Epithelial cell of esophagus (primary cell): ENCODE data around the gene FBF1.
A peak's percentile ranks its signal among the peaks of the same experiment; 100 is the strongest.

Experiments
- DNase-seq: peaks from one replicate; pipeline ENCODE4 v3.0.0; 2010; ENCODE audit warnings: low read depth
- H3K4me3 ChIP-seq: 2 replicates; pipeline ENCODE4 v1.5.1; 2011; ENCODE audit warnings: mild to moderate bottlenecking, low read length, control low read depth
- CTCF ChIP-seq: IDR thresholded peaks from 2 replicates; pipeline ENCODE4 v1.5.1; 2011; ENCODE audit warnings: low read depth, mild to moderate bottlenecking, low read length, control low read depth, inconsistent platforms; ENCODE audit not compliant: insufficient read depth; ENCODE audit errors: missing control alignments

Gene FBF1

DNA sequence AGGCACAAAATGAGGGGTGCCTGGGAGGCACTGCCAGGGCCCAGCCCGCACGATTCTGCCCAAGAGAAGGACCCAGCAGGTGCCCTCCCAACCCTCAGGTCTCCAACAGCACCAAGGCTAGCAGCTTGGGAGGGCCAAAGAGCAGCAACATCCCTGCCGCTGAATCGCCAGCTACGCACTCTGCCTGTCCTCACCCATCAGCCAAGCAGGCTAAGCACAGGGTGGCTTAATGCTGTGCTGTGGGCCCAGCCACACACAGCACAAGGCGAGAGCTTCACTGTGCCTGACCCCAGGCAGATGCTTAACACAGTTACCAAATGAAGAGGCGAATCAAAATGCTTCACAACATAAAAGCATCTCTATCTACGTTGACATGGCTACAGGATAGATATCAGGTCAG lies 25.6 kb downstream of the FBF1 start:
- no peak overlapping the region for H3K4me3 ChIP-seq
- TF ChIP-seq CTCF, result no peak
- no peak for DNase-seq

DNA sequence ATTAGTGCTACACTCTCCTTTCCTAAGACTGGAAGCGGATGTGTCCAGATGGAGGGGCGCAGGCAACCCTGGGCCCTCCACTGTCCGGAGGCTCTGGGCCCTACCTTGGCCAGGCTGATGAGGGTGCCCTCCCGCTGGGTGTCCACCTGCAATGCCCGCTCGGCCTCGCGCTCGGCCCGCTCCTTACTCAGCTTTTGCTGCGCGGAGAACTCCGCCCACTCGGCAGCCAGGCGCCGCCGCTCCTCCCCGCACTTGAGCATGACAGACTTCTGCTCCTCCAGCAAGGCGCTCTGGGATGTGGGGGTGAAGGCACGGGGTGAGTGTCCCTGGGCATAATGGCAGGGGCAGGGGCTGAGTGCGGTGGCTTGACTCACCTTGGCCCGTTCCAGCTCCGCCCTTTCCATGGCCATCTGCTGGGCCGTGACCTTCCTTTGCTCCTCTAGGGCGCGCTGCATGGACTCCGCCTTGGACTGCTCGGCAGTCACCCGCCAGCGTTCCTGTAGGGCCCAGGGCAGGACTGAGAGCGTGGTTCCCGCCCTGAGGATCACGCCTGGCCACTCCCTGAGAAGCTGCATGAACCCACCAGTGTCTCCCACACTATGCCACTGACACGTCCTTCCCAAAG lies 26.1 kb downstream of the FBF1 start:
- TF ChIP-seq CTCF, result no peak
- H3K4me3 ChIP-seq, result no peak overlapping the region
- DNase-seq, result no peak

DNA sequence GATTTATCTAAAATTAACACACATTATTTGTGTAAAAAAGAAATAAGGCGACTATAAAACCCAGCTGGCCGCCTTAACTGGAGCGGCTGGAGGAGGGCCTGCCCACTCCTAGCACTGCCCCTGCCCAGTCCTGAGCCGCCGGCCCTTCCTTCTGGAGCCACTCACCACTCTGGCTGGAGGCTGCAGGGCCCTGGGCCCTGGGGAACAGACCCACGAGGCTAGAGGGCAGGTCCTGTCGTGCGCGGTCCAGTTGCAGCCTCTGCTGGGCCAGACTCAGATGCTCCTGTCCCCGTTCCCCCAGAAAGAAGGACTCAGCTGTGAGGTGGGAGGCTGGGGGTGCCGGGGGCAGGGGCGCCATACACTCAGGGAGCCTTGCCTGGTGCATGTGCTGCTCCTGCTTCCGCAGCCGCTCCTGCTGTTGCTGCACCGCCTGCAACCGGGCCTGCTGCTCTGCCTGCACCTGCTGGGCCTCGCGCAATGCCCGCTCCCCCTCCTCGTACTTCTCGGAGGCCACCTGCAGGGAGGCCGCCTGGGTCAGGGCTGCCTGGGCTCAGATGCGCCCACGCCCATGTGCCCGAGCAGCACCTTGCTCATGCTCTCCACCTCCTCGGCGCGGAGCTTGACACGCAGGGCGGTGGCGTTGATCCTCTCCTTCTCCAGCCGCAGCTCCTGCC lies 27.2 kb downstream of the FBF1 start:
- DNase-seq, result no peak

GRCh38 chr17:75910699-75911098 lies 30.1 kb downstream of the FBF1 start:
- peak; percentile 34 for DNase-seq
- no peak for TF ChIP-seq CTCF

More for the DNA sequence above, 27.2 kb downstream of the FBF1 start:
- no peak overlapping the region for H3K4me3 ChIP-seq
- no peak for TF ChIP-seq CTCF

DNA sequence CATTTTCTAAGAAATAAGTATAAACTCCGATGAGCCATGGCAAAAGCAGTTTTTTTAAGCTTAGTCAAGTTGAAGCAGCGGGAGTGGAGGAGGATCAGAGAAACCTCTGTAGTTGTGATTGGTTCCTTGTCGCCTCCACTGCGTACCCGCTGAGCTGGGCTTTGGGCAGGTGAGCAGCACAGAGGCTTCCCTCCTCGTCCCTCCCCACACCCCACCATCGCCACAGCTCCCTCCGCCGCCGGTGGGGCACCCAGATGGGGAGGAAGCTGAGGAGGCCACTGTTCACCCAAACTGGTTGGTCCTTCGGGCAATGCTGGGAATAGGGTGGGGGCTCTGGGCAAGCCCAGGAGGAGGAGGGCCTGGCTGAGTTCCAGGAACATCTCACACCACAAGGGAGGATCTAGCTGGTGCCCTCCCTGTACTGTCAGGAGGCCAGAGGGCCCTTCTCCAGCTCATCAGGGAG lies 31.0 kb downstream of the FBF1 start:
- TF ChIP-seq CTCF, result no peak

More at GRCh38 chr17:75910699-75911098, 30.1 kb downstream of the FBF1 start:
- no peak overlapping the region for H3K4me3 ChIP-seq

DNA sequence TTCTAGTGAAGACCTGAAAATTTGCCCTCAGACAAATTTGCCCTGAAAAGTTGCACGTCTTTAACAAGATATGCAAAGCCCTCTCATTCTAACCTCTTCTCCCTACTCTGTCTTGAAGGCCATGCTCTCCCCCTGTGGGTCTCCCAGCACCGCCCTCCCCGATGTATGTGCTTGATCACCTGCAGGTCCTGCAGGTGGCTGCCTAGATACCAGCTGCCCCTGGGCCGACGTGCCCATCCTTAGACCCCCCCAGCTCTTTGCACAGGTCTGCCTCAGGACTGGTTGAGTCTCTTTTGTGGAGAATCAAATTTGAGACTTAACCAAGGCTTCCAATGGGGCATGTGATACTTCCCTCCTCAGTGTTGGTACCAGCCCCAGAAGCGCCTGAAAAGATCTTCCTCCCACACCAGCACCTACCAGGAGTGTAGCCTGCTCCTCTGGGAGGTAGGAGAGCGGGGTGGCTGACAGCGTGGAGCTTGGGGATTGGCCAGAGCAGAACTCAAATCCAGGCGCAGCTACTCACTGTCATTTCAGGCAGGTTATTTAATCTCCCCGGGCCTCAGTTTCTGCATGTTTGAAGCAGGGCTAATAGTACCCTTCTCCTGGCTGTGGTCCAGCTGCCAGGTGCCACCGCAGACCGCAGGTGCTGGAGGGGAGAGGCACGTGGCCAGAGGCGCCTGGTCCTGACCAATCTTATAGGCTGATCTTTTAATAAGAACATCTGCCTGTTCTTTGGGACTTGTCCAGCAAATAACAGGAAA lies 31.6 kb downstream of the FBF1 start:
- TF ChIP-seq CTCF, result no peak
- H3K4me3 ChIP-seq, result no peak overlapping the region
- no peak for DNase-seq

More for the DNA sequence above, 31.0 kb downstream of the FBF1 start:
- DNase-seq, result peak; percentile 63
- H3K4me3 ChIP-seq, result no peak overlapping the region
